ENCODE data around the gene LSM4.

The LSM4 gene

GRCh38 chr19:18308948-18309325 lies 13.9 kb downstream of the LSM4 start:
- Histone ChIP-seq H3K9me2 (replicated peaks; ENCODE audit: insufficient read depth, low read length) (no peaks in the 10 kb centered on the region), H4K20me1 (ENCODE audit: low read depth, low read length) (no peaks in the 10 kb centered on the region), H3K36me3 (ENCODE audit: low read length) (no peaks in the 10 kb centered on the region), H3F3A (ENCODE audit: insufficient read depth) (peaks cover 13% of the 10 kb centered on the region; the same call in 1 of the 2 replicates), H3K4me3 (ENCODE audit: insufficient read depth, low read length, poor library complexity, severe bottlenecking) (no peak overlapping the region), H3K79me2 (ENCODE audit: insufficient read depth, low read length) (no peaks in the 10 kb centered on the region), H2AFZ (ENCODE audit: low read depth, low read length, severe bottlenecking) (no peak overlapping the region), H3K9ac (ENCODE audit: low read length) (no peak overlapping the region), H3K9me3 (ENCODE audit: insufficient read depth, low read length) (no peaks in the 10 kb centered on the region), H3K27ac (ENCODE audit: low read depth, low read length) (no peak overlapping the region), H3K4me2 (ENCODE audit: low read depth, low read length, poor library complexity, severe bottlenecking) (no peak overlapping the region), H3K27me3 (ENCODE audit: low read length) (no peaks in the 10 kb centered on the region)
- TF ChIP-seq EZH2phosphoT487 (conservative IDR thresholded peaks at IDR 0.05; ENCODE audit: low read length) (no peak), CTCF (IDR thresholded peaks at IDR 0.05; ENCODE audit: insufficient read depth, low read length, poor library complexity, severe bottlenecking) (no peak)

GRCh38 chr19:18308051-18308947 lies 14.6 kb downstream of the LSM4 start:
- no peaks in the 10 kb centered on the region for H3K9me2 ChIP-seq (replicated peaks; ENCODE audit: insufficient read depth, low read length)
- H4K20me1 ChIP-seq (ENCODE audit: low read depth, low read length) = no peaks in the 10 kb centered on the region
- H3K79me2 ChIP-seq (ENCODE audit: insufficient read depth, low read length) = no peaks in the 10 kb centered on the region
- H3K4me3 ChIP-seq (ENCODE audit: insufficient read depth, low read length, poor library complexity, severe bottlenecking) = no peak overlapping the region
- H3K27ac ChIP-seq (ENCODE audit: low read depth, low read length) = no peak overlapping the region
- no peaks in the 10 kb centered on the region for H3K36me3 ChIP-seq (ENCODE audit: low read length)
- no peaks in the 10 kb centered on the region for H3K27me3 ChIP-seq (ENCODE audit: low read length)
- H3K4me2 ChIP-seq (ENCODE audit: low read depth, low read length, poor library complexity, severe bottlenecking) = no peak overlapping the region
- H3K9ac ChIP-seq (ENCODE audit: low read length) = no peak overlapping the region
- no peak overlapping the region for H2AFZ ChIP-seq (ENCODE audit: low read depth, low read length, severe bottlenecking)
- H3F3A ChIP-seq (ENCODE audit: insufficient read depth) = peaks cover 13% of the 10 kb centered on the region; the same call in 1 of the 2 replicates
- no peaks in the 10 kb centered on the region for H3K9me3 ChIP-seq (ENCODE audit: insufficient read depth, low read length)
- TF ChIP-seq EZH2phosphoT487 (conservative IDR thresholded peaks at IDR 0.05; ENCODE audit: low read length) = no peak
- TF ChIP-seq CTCF (IDR thresholded peaks at IDR 0.05; ENCODE audit: insufficient read depth, low read length, poor library complexity, severe bottlenecking) = no peak

GRCh38 chr19:18307271-18307681 lies 15.6 kb downstream of the LSM4 start:
- H3K9me3 ChIP-seq (ENCODE audit: insufficient read depth, low read length) = no peaks in the 10 kb centered on the region
- H3K36me3 ChIP-seq (ENCODE audit: low read length) = no peaks in the 10 kb centered on the region
- H3K4me2 ChIP-seq (ENCODE audit: low read depth, low read length, poor library complexity, severe bottlenecking) = no peak overlapping the region
- no peaks in the 10 kb centered on the region for H4K20me1 ChIP-seq (ENCODE audit: low read depth, low read length)
- TF ChIP-seq CTCF (IDR thresholded peaks at IDR 0.05; ENCODE audit: insufficient read depth, low read length, poor library complexity, severe bottlenecking) (no peak), EZH2phosphoT487 (conservative IDR thresholded peaks at IDR 0.05; ENCODE audit: low read length) (no peak)
- H3K4me3 ChIP-seq (ENCODE audit: insufficient read depth, low read length, poor library complexity, severe bottlenecking) = no peak overlapping the region
- no peak overlapping the region for H2AFZ ChIP-seq (ENCODE audit: low read depth, low read length, severe bottlenecking)
- H3F3A ChIP-seq (ENCODE audit: insufficient read depth) = peaks cover 13% of the 10 kb centered on the region; the same call in 1 of the 2 replicates
- H3K9ac ChIP-seq (ENCODE audit: low read length) = no peak overlapping the region
- H3K79me2 ChIP-seq (ENCODE audit: insufficient read depth, low read length) = no peaks in the 10 kb centered on the region
- peak overlapping the region; percentile 39; the same call in 1 of the 2 replicates for H3K27ac ChIP-seq (ENCODE audit: low read depth, low read length)
- H3K27me3 ChIP-seq (ENCODE audit: low read length) = no peaks in the 10 kb centered on the region
- H3K9me2 ChIP-seq (replicated peaks; ENCODE audit: insufficient read depth, low read length) = no peaks in the 10 kb centered on the region
